Measurements from ENCODE around the gene TDRD10.

TDRD10 gene

DNA sequence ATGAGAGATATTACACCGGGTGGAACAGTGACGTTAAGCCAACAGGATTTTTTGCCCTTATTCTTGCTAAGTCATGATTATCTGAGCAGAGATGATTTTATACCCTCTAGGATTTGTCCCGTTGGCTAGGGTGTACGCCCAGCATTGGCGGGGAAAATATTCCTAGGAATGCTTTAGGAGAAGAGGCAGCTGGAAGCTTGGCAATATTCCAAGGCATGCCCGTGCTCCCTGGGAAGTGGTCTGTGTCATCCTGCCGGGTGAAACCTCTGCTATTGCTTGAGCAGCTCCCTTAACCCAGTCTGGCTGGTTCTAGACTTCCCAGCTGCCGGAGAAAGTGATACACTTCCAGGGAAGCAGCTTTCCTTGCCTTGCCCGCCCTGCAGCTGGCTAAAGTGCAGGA, 81.8 kb downstream of the TDRD10 start:
- DNase-seq: no peak

DNA sequence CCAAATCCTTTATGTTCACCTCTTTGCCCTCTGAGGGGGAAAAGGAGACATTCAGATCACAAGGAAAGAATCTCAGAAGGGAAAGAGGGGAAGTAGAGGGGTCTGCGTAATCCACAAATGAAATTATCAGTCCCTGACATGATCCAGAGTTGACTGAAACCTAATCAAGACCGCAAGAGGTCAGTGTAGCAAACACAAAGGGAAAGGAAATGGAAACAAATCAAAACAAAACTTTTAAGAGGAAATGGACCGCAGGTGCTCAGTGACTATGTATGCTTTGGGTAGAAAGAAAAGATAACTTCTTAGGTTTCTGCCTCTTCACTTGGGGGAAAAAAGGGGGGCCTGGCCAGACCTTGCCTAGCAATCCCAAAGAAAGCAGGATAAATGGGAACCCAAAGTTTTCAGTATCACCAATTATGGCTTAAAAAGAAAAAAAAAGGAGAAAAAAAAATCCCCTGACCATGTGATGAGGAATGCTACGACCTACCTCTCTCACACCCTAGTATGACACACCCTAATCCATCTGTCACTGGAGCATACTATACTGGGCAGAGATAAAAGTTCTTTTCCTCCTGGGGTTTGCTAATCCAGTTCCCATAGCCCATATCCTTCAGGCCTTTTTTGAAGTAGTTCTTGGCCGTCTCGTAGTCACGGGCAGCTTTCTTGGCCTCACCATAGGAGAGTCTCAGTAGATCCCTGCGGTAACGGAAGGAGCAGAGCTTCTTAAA, 82.4 kb downstream of the TDRD10 start:
- DNase-seq: no peak

DNA sequence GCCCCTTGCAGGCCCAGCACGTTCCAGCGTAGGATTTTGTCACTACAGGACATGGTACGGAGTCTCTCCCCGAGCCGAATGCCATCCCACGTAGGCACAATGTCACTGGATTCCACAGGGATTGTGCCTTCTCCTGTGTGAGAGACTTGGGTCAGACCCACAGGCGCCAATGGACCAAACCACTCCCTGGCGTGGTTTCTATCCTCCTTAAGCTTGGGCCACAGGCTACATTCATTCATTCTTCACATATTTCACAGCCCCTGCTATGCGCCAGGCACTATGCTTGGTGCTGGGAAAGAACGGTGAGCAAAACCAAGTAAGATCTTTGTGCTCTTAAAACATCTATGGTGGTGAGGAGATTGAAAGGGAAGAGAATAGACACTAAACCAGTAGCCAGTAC, 84.2 kb downstream of the TDRD10 start:
- no peak for DNase-seq

DNA sequence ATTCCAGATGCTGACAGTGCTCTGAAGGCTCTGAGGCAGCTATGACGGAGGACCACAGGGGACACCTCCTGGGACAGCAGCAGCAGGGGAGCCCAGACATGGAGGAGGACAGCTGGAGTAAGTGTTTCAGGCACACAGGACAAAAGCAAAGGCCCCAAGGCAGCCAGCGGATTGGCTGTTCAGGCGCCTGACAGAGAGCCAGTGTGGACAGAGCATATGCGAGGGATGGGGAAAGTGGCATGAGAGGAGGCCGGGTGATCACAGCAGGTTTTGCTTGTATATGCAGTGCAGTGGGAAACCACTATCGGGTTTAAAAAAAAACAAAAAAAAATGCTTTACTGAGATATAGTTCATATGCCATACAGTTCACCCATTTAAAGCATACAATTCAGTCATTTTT, 84.6 kb downstream of the TDRD10 start:
- DNase-seq: no peak

DNA sequence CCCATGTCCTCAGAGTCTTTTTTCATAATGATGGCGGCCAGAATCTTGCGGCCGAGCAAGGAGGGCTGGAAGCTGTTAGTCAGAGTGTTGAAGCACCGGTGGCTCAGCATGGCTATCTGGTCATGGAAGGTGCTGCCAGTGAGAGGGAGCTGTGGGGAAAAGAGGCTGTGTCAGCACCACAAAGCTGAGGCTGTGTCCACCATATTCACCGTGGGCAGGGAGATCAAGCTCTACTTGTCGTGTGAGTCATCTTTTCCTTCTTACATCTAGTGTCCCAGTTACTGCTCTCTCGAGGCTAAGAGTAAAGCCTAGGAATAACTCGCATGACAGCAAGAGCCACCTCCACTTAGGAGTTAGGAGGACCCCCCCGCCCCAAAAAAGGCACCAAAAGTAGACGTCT, 87.8 kb downstream of the TDRD10 start:
- no peak for DNase-seq

DNA sequence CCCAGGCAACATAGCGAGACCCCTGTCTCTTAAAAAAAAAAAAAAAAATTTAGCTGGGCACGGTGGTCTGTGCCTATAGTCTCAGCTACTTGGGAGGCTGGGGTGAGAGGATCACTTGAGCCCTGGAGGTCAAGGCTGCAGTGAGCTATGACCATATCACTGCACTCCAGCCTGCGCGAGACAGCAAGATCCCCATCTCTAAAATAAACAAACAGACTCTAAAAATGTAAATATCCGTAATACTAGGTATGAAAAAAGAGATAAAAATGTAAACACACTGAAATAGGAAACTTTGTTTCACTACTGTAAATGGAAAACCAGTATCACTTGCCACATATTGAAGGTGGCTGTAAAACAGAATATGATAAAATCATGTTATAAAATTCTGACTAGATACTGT, 88.7 kb downstream of the TDRD10 start:
- no peak for DNase-seq

DNA sequence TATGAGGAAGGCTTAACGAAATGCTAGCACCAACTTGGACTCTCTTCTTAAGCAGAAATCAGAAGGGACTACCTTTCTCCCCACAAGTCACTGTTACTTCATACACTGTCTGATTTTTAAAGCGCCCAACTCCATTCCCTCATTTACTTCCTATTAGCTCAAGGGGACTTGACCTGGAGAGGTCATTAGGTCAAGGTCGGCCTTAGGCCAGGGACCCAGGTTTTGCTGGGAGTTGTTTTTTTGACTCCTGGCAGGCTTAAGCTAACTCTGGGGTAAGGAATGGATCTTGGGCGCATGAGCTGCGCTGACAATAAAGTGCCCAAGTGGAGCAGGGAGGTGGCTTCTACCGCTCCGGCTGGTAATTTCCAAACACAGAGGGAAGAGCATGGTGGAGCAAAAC, 89.2 kb downstream of the TDRD10 start:
- DNase-seq: no peak

DNA sequence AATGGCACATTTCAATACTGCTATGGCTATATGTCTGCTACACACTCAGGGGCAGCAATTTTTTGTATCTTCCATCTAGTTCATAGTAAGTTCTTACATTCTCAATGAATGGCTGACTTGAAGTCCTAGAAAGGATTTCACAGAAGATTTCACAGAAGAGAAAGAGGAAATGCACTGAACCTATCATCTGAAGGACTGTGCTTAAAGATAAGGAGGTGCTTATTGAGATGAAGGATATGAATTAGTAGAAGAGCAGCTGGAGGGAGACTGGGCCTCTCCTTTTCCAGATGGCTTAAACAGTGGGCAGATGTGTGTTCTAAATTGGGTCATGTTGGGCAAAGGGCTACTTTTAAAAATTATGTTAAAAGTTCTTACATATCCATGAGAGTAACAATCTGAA, 91.4 kb downstream of the TDRD10 start:
- DNase-seq: no peak

DNA sequence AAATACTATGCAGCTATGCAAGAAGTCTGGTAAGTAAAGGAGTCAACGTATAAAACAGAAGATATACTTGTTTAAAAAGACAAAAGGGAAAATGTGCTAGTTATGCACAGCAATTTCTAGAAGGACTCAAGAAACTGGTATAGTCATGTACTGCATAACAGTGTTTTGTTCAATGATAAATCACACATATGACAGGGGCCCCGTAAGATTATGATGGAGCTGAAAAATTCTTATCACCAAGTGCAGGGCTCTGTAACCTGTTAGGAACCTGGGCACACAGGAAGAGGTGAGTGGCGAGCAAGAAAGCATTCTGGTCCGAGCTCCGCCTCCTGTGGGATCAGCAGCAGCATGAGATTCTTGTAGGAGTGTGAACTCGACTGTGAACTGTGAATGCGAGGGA, 92.8 kb downstream of the TDRD10 start:
- DNase-seq: no peak

DNA sequence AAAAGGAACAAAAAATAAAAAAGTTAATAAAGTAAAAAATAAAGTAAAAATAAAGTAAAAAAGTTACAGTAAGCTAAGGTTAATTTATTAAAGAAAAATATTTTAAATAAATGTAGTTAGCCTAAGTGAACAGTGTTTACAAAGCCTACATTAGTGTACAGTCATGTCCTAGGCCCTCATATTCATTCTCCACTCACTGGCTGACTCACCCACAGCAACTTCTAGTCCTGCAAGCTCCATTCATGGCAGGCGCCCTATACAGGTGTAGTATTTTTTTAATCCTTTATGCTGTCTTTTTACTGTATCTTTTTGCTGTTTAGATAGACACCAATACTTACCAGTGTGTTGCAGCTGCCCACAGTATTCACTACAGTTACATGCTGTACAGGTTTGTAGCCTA, 93.6 kb downstream of the TDRD10 start:
- no peak for DNase-seq

All from KG1 (cell line).